DND-41 (cell line): ENCODE data around the gene SCRN2.

Experiments
- CTCF ChIP-seq: IDR thresholded peaks from 2 replicates; pipeline ENCODE4 v1.5.1; 2012; ENCODE audit warnings: borderline replicate concordance, low read length, moderate library complexity, mild to moderate bottlenecking; ENCODE audit not compliant: poor library complexity, severe bottlenecking; ENCODE audit errors: extremely low read depth
- EZH2 ChIP-seq: IDR thresholded peaks from 3 replicates; pipeline ENCODE4 v1.6.1; 2012; ENCODE audit warnings: borderline replicate concordance, low read depth, mild to moderate bottlenecking, moderate library complexity, low read length, inconsistent platforms; ENCODE audit not compliant: severe bottlenecking

- no peak for TF ChIP-seq CTCF
- TF ChIP-seq EZH2: no peak
These were observed 21.8 kb upstream of the SCRN2 start for GRCh38 chr17:47862621-47863440.
